HG03442 (cell line): ENCODE measurements around the gene GLA.

Source experiments
- ATAC-seq: cut with Tn5 transposase; IDR thresholded peaks from one replicate; pipeline ENCODE4 v1.9.1; 2021; ENCODE audit warnings: mild to moderate bottlenecking, moderate library complexity; ENCODE audit not compliant: unreplicated experiment

The GLA gene

GRCh38 chrX:101359966-101360365 lies 47.8 kb downstream of the GLA start:
- ATAC-seq, result no peak

GRCh38 chrX:101357166-101357795 lies 50.4 kb downstream of the GLA start:
- ATAC-seq, result no peak

- ATAC-seq, result no peak
Observed at GRCh38 chrX:101349193-101349562, 58.5 kb downstream of the GLA start.

- peak; percentile 97 for ATAC-seq
Observed at GRCh38 chrX:101348452-101349192, 59.1 kb downstream of the GLA start, which contains the start of gene TIMM8A. TSS of gene TIMM8A (minus strand) at chrX:101348742. CDS start at chrX:101348664, 78 bp downstream.

- ATAC-seq, result no peak
Observed at GRCh38 chrX:101347859-101348451, 59.8 kb downstream of the GLA start.
